K562 (cell line): ENCODE results near the gene GRB10. TPM values are rescaled to one million over a fixed set of nuclear protein-coding genes. Genes with fewer than 3 reads are reported as not detected.

ENCODE experiments used
- ATAC-seq: fragments of 200-7000 bp; cut with Tn5 transposase; 3 replicates; pipeline ENCODE4 v1.9.1; 2020; ENCODE audit warnings: moderate library complexity
- BruUV-seq: library from RNA; stranded (reverse); fragments of 400-500 nt; replicated peaks from 2 replicates; lab custom pipeline; 2021; lab: Mats Ljungman, UMichigan
- CTCF ChIA-PET: fragments of 300-600 bp; formaldehyde crosslinking; extraction: SDS; loops from one replicate; lab custom pipeline; 2021; ENCODE audit warnings: low intra/inter-chr PET ratio; lab: Yijun Ruan, JAX
- POLR2A ChIA-PET: fragments of 300-600, 350-650 bp; sonication (Branson Sonifier 250); formaldehyde crosslinking; extraction: SDS; loops from one replicate; lab custom pipeline; 2021; ENCODE audit warnings: antibody characterized with exemption, inconsistent platforms; lab: Yijun Ruan, JAX
- DNase-seq, 4 experiments: peaks; one replicate each; pipeline versions ENCODE4 v3.0.0 to v3.0.0-alpha.2; 2011 to 2018; ENCODE audit warnings: low spot score in 3 of 4, mixed read lengths in 3 of 4; ENCODE audit errors: extremely low read depth in 1 of 4
- FAIRE-seq: peaks from 2 replicates; lab custom pipeline; 2011; peaks lifted over from hg19 to GRCh38; lab: Jason Lieb, UNC
- H2AFZ ChIP-seq: 2 replicates; pipeline ENCODE4 v1.6.0; 2011; ENCODE audit warnings: low read depth, low read length, control low read depth, inconsistent platforms
- H3K27ac ChIP-seq: fragments of 200-600 bp; 3 replicates; pipeline ENCODE4 v1.8.0; 2011; ENCODE audit warnings: low read depth, mild to moderate bottlenecking, control low read depth, inconsistent platforms, low read length, moderate library complexity, mixed read lengths; ENCODE audit errors: extremely low read depth
- H3K27me3 ChIP-seq, 2 experiments: fragments of 300-600 bp in 1 of 2; 2 replicates in 1 of 2; 3 replicates in 1 of 2; pipeline versions ENCODE4 v1.6.0 to v1.8.0; 2011; ENCODE audit warnings: inconsistent platforms in 2 of 2, low read length in 2 of 2, mild to moderate bottlenecking in 1 of 2, mixed read lengths in 1 of 2, moderate library complexity in 1 of 2; ENCODE audit not compliant: control insufficient read depth in 2 of 2, insufficient read depth in 2 of 2
- H3K36me3 ChIP-seq: fragments of 300-600 bp; 3 replicates; pipeline ENCODE4 v1.8.0; 2011; ENCODE audit warnings: mild to moderate bottlenecking, low read length, inconsistent platforms; ENCODE audit not compliant: control insufficient read depth, insufficient read depth
- H3K4me1 ChIP-seq, 2 experiments: fragments of 200-600 bp in 1 of 2; replicated peaks in 1 of 2; 2 replicates in 1 of 2; 3 replicates in 1 of 2; pipeline versions ENCODE4 v1.5.1 to v1.8.0; 2011; ENCODE audit warnings: inconsistent platforms in 2 of 2, low read length in 2 of 2, mild to moderate bottlenecking in 1 of 2, mixed read lengths in 1 of 2, moderate library complexity in 1 of 2; ENCODE audit not compliant: control insufficient read depth in 2 of 2, insufficient read depth in 2 of 2
- H3K4me2 ChIP-seq: 2 replicates; pipeline ENCODE4 v1.6.1; 2011; ENCODE audit warnings: low read length, control low read depth, inconsistent platforms, mixed read lengths; ENCODE audit not compliant: insufficient read depth
- H3K4me3 ChIP-seq: fragments of 200-600 bp; sonication (generic), shearing (Covaris generic); 2 replicates; pipeline ENCODE4 v1.5.1; 2016; ENCODE audit warnings: control low read depth, inconsistent platforms
- H3K79me2 ChIP-seq: fragments of 200-600 bp; 3 replicates; pipeline ENCODE4 v1.8.0; 2011; ENCODE audit warnings: low read length, inconsistent platforms; ENCODE audit not compliant: control insufficient read depth, insufficient read depth
- H3K9ac ChIP-seq, 2 experiments: 2 replicates each; pipeline versions ENCODE4 v1.6.0 to v1.6.1; 2011; ENCODE audit warnings: low read depth in 2 of 2, low read length in 2 of 2, control low read depth in 1 of 2, inconsistent platforms in 1 of 2, mild to moderate bottlenecking in 1 of 2, mixed read lengths in 1 of 2; ENCODE audit not compliant: insufficient read depth in 1 of 2
- H3K9me1 ChIP-seq: one replicate; pipeline ENCODE4 v1.6.0; 2011; ENCODE audit warnings: inconsistent platforms, mild to moderate bottlenecking, low read length, moderate library complexity; ENCODE audit not compliant: control insufficient read depth, insufficient read depth
- H3K9me3 ChIP-seq: replicated peaks from 2 replicates; pipeline ENCODE4 v1.5.1; 2011; ENCODE audit warnings: low read depth, low read length, inconsistent platforms; ENCODE audit not compliant: control insufficient read depth, insufficient read depth
- H4K20me1 ChIP-seq: replicated peaks from 2 replicates; pipeline ENCODE4 v1.6.1; 2011; ENCODE audit warnings: low read length, inconsistent platforms, mixed read lengths; ENCODE audit not compliant: control insufficient read depth, insufficient read depth
- EWSR1 ChIP-seq: fragments of 450-650 bp; IDR thresholded peaks from 2 replicates; pipeline ENCODE4 v1.6.1; 2018; ENCODE audit warnings: borderline replicate concordance, mild to moderate bottlenecking, low read depth, moderate library complexity; ENCODE audit not compliant: partially characterized antibody
- HCFC1 ChIP-seq: IDR thresholded peaks from 2 replicates; pipeline ENCODE4 v1.6.1; 2012; ENCODE audit warnings: low read depth, low read length, improper control_type of control experiment
- KAT8 ChIP-seq: fragments of 450-650 bp; IDR thresholded peaks from 2 replicates; pipeline ENCODE4 v1.6.1; 2016; ENCODE audit warnings: low read depth, mild to moderate bottlenecking
- NRF1 ChIP-seq, 2 experiments: fragments of 450-650 bp; IDR thresholded peaks in 1 of 2; conservative IDR thresholded peaks in 1 of 2; 2 replicates each; pipeline ENCODE4 v1.6.1; 2014; ENCODE audit warnings: mild to moderate bottlenecking in 2 of 2
- TAF9B ChIP-seq: fragments of 450-650 bp; IDR thresholded peaks from 2 replicates; pipeline ENCODE4 v1.6.1; 2018; ENCODE audit warnings: mild to moderate bottlenecking; ENCODE audit not compliant: partially characterized antibody
- YY1 ChIP-seq, 3 experiments: IDR thresholded peaks; 2 replicates each; pipeline ENCODE4 v1.6.1; 2011; ENCODE audit warnings: low read length in 2 of 3, mild to moderate bottlenecking in 2 of 3, moderate library complexity in 2 of 3, borderline replicate concordance in 1 of 3, control low read depth in 1 of 3, low read depth in 1 of 3; ENCODE audit not compliant: insufficient read depth in 3 of 3, insufficient replicate concordance in 2 of 3, control insufficient read depth in 1 of 3, insufficient read length in 1 of 3; ENCODE audit errors: extremely low read depth in 1 of 3
- ZNF212 ChIP-seq: fragments of 450-650 bp; formaldehyde crosslinking; IDR thresholded peaks from 2 replicates; pipeline ENCODE4 v1.4.0; 2020; ENCODE audit warnings: mild to moderate bottlenecking
- WGBS: fragments of 100-300 bp; shearing (Covaris generic); methylation state at CpG from one replicate; pipeline ENCODE4 v1.1.6; 2016; ENCODE audit warnings: low coverage, mixed read lengths; ENCODE audit not compliant: insufficient coverage; ENCODE audit errors: missing lambda C conversion rate; 5-methylcytosine and 5-hydroxymethylcytosine counted together
- in situ Hi-C: fragments of 300-500 bp; cut with MboI; formaldehyde crosslinking; loops from 4 replicates; pipeline ENCODE4 v1.15.0; 2018; ENCODE audit warnings: inconsistent platforms, mixed read lengths
- intact Hi-C: fragments of 100-400 bp; cut with micrococcal nuclease; formaldehyde crosslinking; loops from 2 replicates; pipeline ENCODE4 v1.14.2; 2022
- polyA plus RNA-seq, 8 experiments: library from polyadenylated mRNA; depleted of rRNA in 4 of 8; stranded (reverse) in 5 of 8; unstranded in 3 of 8; fragments of >200 nt; fragmentation: Nextera tagmentation in 2 of 8; fragmentation: Illumina TruSeq in 1 of 8; extraction: Ambion mirVana in 2 of 8; extraction: Trizol in 1 of 8; gene quantifications; 2 replicates each; pipeline versions ENCODE4 v1.2.1 to v1.2.3, GENCODE V29; 2011 to 2014; ENCODE audit warnings: inconsistent platforms in 1 of 8, missing spikeins in 1 of 8
- total RNA-seq, 7 experiments: library from RNA; depleted of rRNA in 6 of 7; stranded (reverse); fragments of >200 nt in 6 of 7; fragmentation: Illumina TruSeq in 2 of 7; extraction: Trizol in 2 of 7; gene quantifications; 2 replicates each; pipeline versions ENCODE4 v1.2.1 to v1.2.3, GENCODE V29; 2011 to 2021; ENCODE audit warnings: low replicate concordance in 1 of 7
- TF ChIP-seq, protein P1 (sequence below): IDR thresholded peaks from 2 replicates; pipeline ENCODE4 v1.6.1; 2016; ENCODE audit warnings: missing genetic modification characterization, missing compliant biosample characterization

The GRB10 gene
- total and polyA plus RNA-seq, 9 of the 15 experiments (the other 6 are each of a cell fraction or from before 2014, with no cell fraction given) = 8.9 to 88.5 (median 40.7) TPM

DNA sequence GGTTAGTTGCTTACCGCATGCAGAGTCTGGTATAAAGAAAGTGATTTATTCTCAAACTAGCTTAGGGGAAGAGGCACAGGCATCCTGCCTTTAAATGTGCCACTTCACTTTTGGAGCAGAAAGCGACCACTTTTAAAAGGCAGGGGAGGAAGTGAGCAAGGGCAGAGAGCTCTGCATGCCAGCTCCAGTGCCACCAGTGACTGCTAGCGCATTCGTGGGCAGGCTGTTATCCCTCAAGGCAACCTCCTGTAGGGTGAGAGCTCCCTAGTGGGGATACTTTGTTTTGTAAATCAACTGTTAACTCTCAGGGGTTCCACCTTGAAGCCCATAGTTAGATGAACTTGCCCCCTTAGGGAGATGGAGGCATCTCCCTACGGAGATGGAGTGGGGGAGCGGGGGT lies 29.4 kb upstream of the GRB10 start:
- H4K20me1 ChIP-seq = 0 out of 2 replicates have a peak, but pooled peaks cover 5% of the 10 kb centered on the region
- no peaks in the 10 kb centered on the region for H3K9me1 ChIP-seq
- no peaks in the 10 kb centered on the region for H3K79me2 ChIP-seq
- in situ Hi-C loops (no loop called here), intact Hi-C loops (no loop called here)
- WGBS = 47% methylated on average over 6 of the region's 6 CpGs
- no peak for FAIRE-seq
- no peak overlapping the region for H3K27ac ChIP-seq
- no peak for TF ChIP-seq KAT8
- TF ChIP-seq HCFC1 = no peak
- TF ChIP-seq, protein P1, sequence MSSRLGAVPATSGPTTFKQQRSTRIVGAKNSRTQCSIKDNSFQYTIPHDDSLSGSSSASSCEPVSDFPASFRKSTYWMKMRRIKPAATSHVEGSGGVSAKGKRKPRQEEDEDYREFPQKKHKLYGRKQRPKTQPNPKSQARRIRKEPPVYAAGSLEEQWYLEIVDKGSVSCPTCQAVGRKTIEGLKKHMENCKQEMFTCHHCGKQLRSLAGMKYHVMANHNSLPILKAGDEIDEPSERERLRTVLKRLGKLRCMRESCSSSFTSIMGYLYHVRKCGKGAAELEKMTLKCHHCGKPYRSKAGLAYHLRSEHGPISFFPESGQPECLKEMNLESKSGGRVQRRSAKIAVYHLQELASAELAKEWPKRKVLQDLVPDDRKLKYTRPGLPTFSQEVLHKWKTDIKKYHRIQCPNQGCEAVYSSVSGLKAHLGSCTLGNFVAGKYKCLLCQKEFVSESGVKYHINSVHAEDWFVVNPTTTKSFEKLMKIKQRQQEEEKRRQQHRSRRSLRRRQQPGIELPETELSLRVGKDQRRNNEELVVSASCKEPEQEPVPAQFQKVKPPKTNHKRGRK (tag) = no peak
- TF ChIP-seq TAF9B = no peak
- TF ChIP-seq ZNF212 = no peak
- no peak for TF ChIP-seq YY1 (IDR thresholded peaks at IDR 0.05; ENCODE audit: borderline replicate concordance in 1 of 3, control insufficient read depth in 1 of 3, extremely low read depth in 1 of 3, insufficient read depth in 3 of 3, insufficient read length in 1 of 3, insufficient replicate concordance in 2 of 3, low read depth in 1 of 3, low read length in 2 of 3)
- no peak for TF ChIP-seq EWSR1
- TF ChIP-seq NRF1 (conservative IDR thresholded peaks at IDR 0.05 in 1 of 2, IDR thresholded peaks at IDR 0.05 in 1 of 2) = no peak
- no peak overlapping the region for H2AFZ ChIP-seq
- no peaks in the 10 kb centered on the region for H3K36me3 ChIP-seq
- H3K4me3 ChIP-seq = no peak overlapping the region
- H3K4me1 ChIP-seq = peaks cover 4 to 6% of the 10 kb centered on the region in 2 experiments; a peak in 2 of 5 replicates
- no TSS peak for BruUV-seq
- DNase-seq = no peak
- ATAC-seq = no peak
- no peak overlapping the region for H3K4me2 ChIP-seq
- ChIA-PET POLR2A (no interaction called here), CTCF (no interaction called here)
- no peak overlapping the region for H3K9ac ChIP-seq
- H3K9me3 ChIP-seq = no peaks in the 10 kb centered on the region
- peaks cover 0 to 13% of the 10 kb centered on the region in 2 experiments; a peak in 3 of 5 replicates for H3K27me3 ChIP-seq
